Muscle of leg (tissue), 11 donors: Measurements from ENCODE around the gene SLC47A1. TPM values are rescaled to one million over a fixed set of nuclear protein-coding genes. Genes with fewer than 3 reads are reported as not detected.

Experiments
- DNase-seq: peaks from one replicate; pipeline ENCODE4 v3.0.0; 2013
- H3K27ac ChIP-seq: one replicate; pipeline ENCODE4 v1.5.1; 2013; ENCODE audit warnings: mild to moderate bottlenecking, low read length, control low read depth
- H3K27me3 ChIP-seq: one replicate; pipeline ENCODE4 v1.6.1; 2013; ENCODE audit warnings: low read length; ENCODE audit not compliant: control insufficient read depth, insufficient read depth
- H3K36me3 ChIP-seq: one replicate; pipeline ENCODE4 v1.6.1; 2013; ENCODE audit warnings: low read length; ENCODE audit not compliant: control insufficient read depth, insufficient read depth
- H3K4me1 ChIP-seq: one replicate; pipeline ENCODE4 v1.6.1; 2013; ENCODE audit warnings: low read length; ENCODE audit not compliant: control insufficient read depth, insufficient read depth
- H3K4me3 ChIP-seq: one replicate; pipeline ENCODE4 v1.5.1; 2013; ENCODE audit warnings: low read length, control low read depth
- H3K9me3 ChIP-seq: replicated peaks from 2 replicates; pipeline ENCODE4 v1.6.1; 2013; ENCODE audit warnings: low read depth, low read length; ENCODE audit not compliant: control insufficient read depth
- WGBS: methylation state at CpG from one replicate; pipeline ENCODE4 v1.1.5; 2013; ENCODE audit warnings: missing lambda C conversion rate; ENCODE audit not compliant: insufficient coverage; 5-methylcytosine and 5-hydroxymethylcytosine counted together
- polyA plus RNA-seq, 8 donors: library from polyadenylated mRNA; unstranded; fragments of 120-200 nt; gene quantifications; one replicate each; pipeline versions ENCODE4 v1.2.1 to v1.2.3, GENCODE V29; 2013; ENCODE audit warnings: inconsistent platforms in 1 of 8, low replicate concordance in 1 of 8; ENCODE audit not compliant: insufficient read length in 8 of 8, insufficient read depth in 1 of 8
- total RNA-seq: library from RNA; stranded (reverse); fragments of 120-200 nt; gene quantifications from one replicate; pipeline ENCODE4 v1.2.4, GENCODE V29; 2013

SLC47A1 gene
- total and polyA plus RNA-seq, 9 donors, result 0.71 to 1.3 (median 1.1) TPM

- Histone ChIP-seq H3K27me3 (no peaks in the 10 kb centered on the region), H3K4me3 (no peak overlapping the region), H3K36me3 (no peaks in the 10 kb centered on the region), H3K27ac (no peak overlapping the region), H3K9me3 (no peaks in the 10 kb centered on the region), H3K4me1 (peaks cover 28% of the 10 kb centered on the region)
- WGBS, result 78% methylated on average over 6 of the region's 13 CpGs
- no peak for DNase-seq
Observed at GRCh38 chr17:19540706-19541370, 7.2 kb downstream of the SLC47A1 start.

- H3K4me1 ChIP-seq, result peaks cover 28% of the 10 kb centered on the region
- WGBS, result 100% methylated on average over 1 of the region's 6 CpGs
- H3K4me3 ChIP-seq, result no peak overlapping the region
- DNase-seq, result peak; percentile 16
- H3K36me3 ChIP-seq, result no peaks in the 10 kb centered on the region
- no peak overlapping the region for H3K27ac ChIP-seq
- no peaks in the 10 kb centered on the region for H3K9me3 ChIP-seq
- H3K27me3 ChIP-seq, result no peaks in the 10 kb centered on the region
Observed at GRCh38 chr17:19541445-19541844, 7.8 kb downstream of the SLC47A1 start.

- H3K27me3 ChIP-seq, result no peaks in the 10 kb centered on the region
- H3K9me3 ChIP-seq, result no peaks in the 10 kb centered on the region
- H3K4me3 ChIP-seq, result no peak overlapping the region
- no peak for DNase-seq
- WGBS, result 91% methylated on average over 8 of the region's 8 CpGs
- H3K4me1 ChIP-seq, result peaks cover 28% of the 10 kb centered on the region
- H3K36me3 ChIP-seq, result no peaks in the 10 kb centered on the region
- H3K27ac ChIP-seq, result no peak overlapping the region
Observed at GRCh38 chr17:19542247-19542646, 8.6 kb downstream of the SLC47A1 start.

- H3K4me1 ChIP-seq, result peaks cover 9% of the 10 kb centered on the region
- H3K4me3 ChIP-seq, result no peak overlapping the region
- H3K36me3 ChIP-seq, result no peaks in the 10 kb centered on the region
- H3K9me3 ChIP-seq, result no peaks in the 10 kb centered on the region
- no peak overlapping the region for H3K27ac ChIP-seq
- WGBS, result 82% methylated on average over 8 of the region's 8 CpGs
- DNase-seq, result no peak
- H3K27me3 ChIP-seq, result no peaks in the 10 kb centered on the region
Observed at GRCh38 chr17:19544366-19544765, 10.7 kb downstream of the SLC47A1 start.

GRCh38 chr17:19546289-19547065 is 12.8 kb downstream of the SLC47A1 start:
- Histone ChIP-seq H3K27me3 (no peaks in the 10 kb centered on the region), H3K4me3 (no peak overlapping the region), H3K27ac (no peak overlapping the region), H3K4me1 (no peaks in the 10 kb centered on the region), H3K9me3 (no peaks in the 10 kb centered on the region), H3K36me3 (no peaks in the 10 kb centered on the region)
- peak; percentile 39 for DNase-seq
- 64% methylated on average over 2 of the region's 6 CpGs for WGBS

GRCh38 chr17:19549746-19550623 is 16.3 kb downstream of the SLC47A1 start:
- 40% methylated on average over 1 of the region's 7 CpGs for WGBS
- H3K36me3 ChIP-seq, result no peaks in the 10 kb centered on the region
- DNase-seq, result no peak
- H3K27ac ChIP-seq, result no peak overlapping the region
- no peaks in the 10 kb centered on the region for H3K27me3 ChIP-seq
- no peak overlapping the region for H3K4me3 ChIP-seq
- H3K4me1 ChIP-seq, result no peaks in the 10 kb centered on the region
- no peaks in the 10 kb centered on the region for H3K9me3 ChIP-seq

- no peak overlapping the region for H3K4me3 ChIP-seq
- WGBS, result 73% methylated on average over 5 of the region's 5 CpGs
- no peak overlapping the region for H3K27ac ChIP-seq
- H3K9me3 ChIP-seq, result no peaks in the 10 kb centered on the region
- H3K27me3 ChIP-seq, result no peaks in the 10 kb centered on the region
- no peak for DNase-seq
- no peaks in the 10 kb centered on the region for H3K36me3 ChIP-seq
- H3K4me1 ChIP-seq, result no peaks in the 10 kb centered on the region
Observed at GRCh38 chr17:19551165-19551564, 17.5 kb downstream of the SLC47A1 start.

- H3K36me3 ChIP-seq, result no peaks in the 10 kb centered on the region
- no peaks in the 10 kb centered on the region for H3K27me3 ChIP-seq
- DNase-seq, result no peak
- H3K4me3 ChIP-seq, result no peak overlapping the region
- H3K9me3 ChIP-seq, result no peaks in the 10 kb centered on the region
- WGBS, result 79% methylated on average over 5 of the region's 9 CpGs
- no peaks in the 10 kb centered on the region for H3K4me1 ChIP-seq
- H3K27ac ChIP-seq, result no peak overlapping the region
Observed at GRCh38 chr17:19551591-19552148, 18.0 kb downstream of the SLC47A1 start.

GRCh38 chr17:19553036-19553435 is 19.4 kb downstream of the SLC47A1 start:
- H3K4me1 ChIP-seq, result no peaks in the 10 kb centered on the region
- no peaks in the 10 kb centered on the region for H3K36me3 ChIP-seq
- no peak for DNase-seq
- no peaks in the 10 kb centered on the region for H3K27me3 ChIP-seq
- no peak overlapping the region for H3K4me3 ChIP-seq
- no peaks in the 10 kb centered on the region for H3K9me3 ChIP-seq
- WGBS, result 91% methylated on average over 8 of the region's 8 CpGs
- H3K27ac ChIP-seq, result no peak overlapping the region

GRCh38 chr17:19554393-19554792 is 20.7 kb downstream of the SLC47A1 start:
- Histone ChIP-seq H3K4me3 (no peak overlapping the region), H3K27ac (no peak overlapping the region), H3K9me3 (no peaks in the 10 kb centered on the region), H3K4me1 (no peaks in the 10 kb centered on the region), H3K36me3 (no peaks in the 10 kb centered on the region), H3K27me3 (no peaks in the 10 kb centered on the region)
- DNase-seq, result no peak
- WGBS, result no CpG with 5 or more reads among the region's 9 CpGs
